Right lobe of liver (tissue), 4 donors: ENCODE measurements around the gene LIN52.

ENCODE experiments used
- POLR2A ChIP-seq: fragments of 450-650 bp; IDR thresholded peaks from one replicate; pipeline ENCODE4 v1.6.1; 2017; ENCODE audit warnings: antibody characterized with exemption, mild to moderate bottlenecking
- TF ChIP-seq, protein P1 (sequence below), 4 donors: fragments of 200-600 bp in 3 of 4; fragments of 450-650 bp in 1 of 4; IDR thresholded peaks; one replicate each; pipeline versions ENCODE4 v1.5.1 to v1.8.0; 2016 to 2022; ENCODE audit warnings: antibody characterized with exemption in 4 of 4, mild to moderate bottlenecking in 2 of 4
- donor health status: DM: no; HTN: no; CAD: no.
- donor health status: DM: no; HTN: no; CAD: no.
- donor health status: DM: no; HTN: yes; CAD: no.

DNA sequence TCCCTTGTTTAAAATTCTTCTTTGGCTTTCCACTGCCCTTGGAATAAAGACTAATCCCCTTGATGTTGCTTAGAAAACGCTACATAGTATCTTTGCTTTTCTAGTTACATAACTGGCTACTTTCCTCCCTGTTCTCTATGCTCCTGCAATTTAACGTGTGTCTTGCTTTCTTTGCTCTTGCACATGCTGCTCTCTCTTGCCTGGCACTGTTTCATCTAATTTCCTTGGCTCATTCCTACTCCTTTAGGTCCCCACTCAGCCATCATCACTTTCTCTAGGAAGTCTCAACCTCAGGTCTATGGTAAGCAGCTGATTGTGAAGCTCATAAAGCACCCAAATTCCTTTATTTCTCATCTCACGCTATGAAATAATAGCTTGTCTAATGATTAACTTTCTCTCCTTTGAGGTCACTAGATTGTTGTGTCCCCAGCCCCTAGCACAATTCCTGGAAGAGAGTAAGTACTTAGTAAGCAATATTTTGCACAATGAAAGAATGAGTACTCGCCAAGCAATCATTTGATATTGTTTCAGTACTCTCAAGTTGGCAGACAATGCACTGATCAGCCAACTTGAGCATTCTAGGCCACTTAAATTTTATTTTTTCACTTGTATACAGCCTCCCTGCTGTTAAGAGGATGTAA lies 3.8 kb upstream of the LIN52 start:
- TF ChIP-seq, protein P1, sequence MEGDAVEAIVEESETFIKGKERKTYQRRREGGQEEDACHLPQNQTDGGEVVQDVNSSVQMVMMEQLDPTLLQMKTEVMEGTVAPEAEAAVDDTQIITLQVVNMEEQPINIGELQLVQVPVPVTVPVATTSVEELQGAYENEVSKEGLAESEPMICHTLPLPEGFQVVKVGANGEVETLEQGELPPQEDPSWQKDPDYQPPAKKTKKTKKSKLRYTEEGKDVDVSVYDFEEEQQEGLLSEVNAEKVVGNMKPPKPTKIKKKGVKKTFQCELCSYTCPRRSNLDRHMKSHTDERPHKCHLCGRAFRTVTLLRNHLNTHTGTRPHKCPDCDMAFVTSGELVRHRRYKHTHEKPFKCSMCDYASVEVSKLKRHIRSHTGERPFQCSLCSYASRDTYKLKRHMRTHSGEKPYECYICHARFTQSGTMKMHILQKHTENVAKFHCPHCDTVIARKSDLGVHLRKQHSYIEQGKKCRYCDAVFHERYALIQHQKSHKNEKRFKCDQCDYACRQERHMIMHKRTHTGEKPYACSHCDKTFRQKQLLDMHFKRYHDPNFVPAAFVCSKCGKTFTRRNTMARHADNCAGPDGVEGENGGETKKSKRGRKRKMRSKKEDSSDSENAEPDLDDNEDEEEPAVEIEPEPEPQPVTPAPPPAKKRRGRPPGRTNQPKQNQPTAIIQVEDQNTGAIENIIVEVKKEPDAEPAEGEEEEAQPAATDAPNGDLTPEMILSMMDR (IDR thresholded peaks at IDR 0.05) = no peak
- no peak for TF ChIP-seq POLR2A
